SK-N-MC (cell line): ENCODE measurements around the gene IGFBP3.

Experiments
- DNase-seq: peaks from one replicate; pipeline ENCODE4 v3.0.0-alpha.2; 2011; ENCODE audit warnings: low read depth, low spot score
- H3K27ac ChIP-seq: fragments of 200-600 bp; sonication (generic); 2 replicates; pipeline ENCODE4 v1.5.1; 2016; ENCODE audit warnings: mixed run types
- H3K36me3 ChIP-seq: fragments of 200-600 bp; sonication (generic); 2 replicates; pipeline ENCODE4 v1.6.1; 2017; ENCODE audit warnings: antibody characterized with exemption, low read length, mixed read lengths; ENCODE audit not compliant: insufficient read depth
- H3K4me3 ChIP-seq: fragments of 200-600 bp; sonication (generic); 2 replicates; pipeline ENCODE4 v1.5.1; 2016
- H3K9ac ChIP-seq: fragments of 200-600 bp; sonication (generic); 2 replicates; pipeline ENCODE4 v1.8.0; 2017; ENCODE audit warnings: mixed run types, mixed read lengths; ENCODE audit not compliant: insufficient read length
- H3K9me3 ChIP-seq: fragments of 200-600 bp; sonication (generic); 2 replicates; pipeline ENCODE4 v1.6.1; 2017; ENCODE audit warnings: low read depth, mild to moderate bottlenecking, antibody characterized with exemption, low read length, moderate library complexity, mixed read lengths
- EZH2 ChIP-seq: fragments of 200-600 bp; sonication (generic); IDR thresholded peaks from one replicate; pipeline ENCODE4 v1.6.1; 2017; ENCODE audit warnings: antibody characterized with exemption
- FOXP2 ChIP-seq: optimal IDR thresholded peaks from 2 replicates; pipeline ENCODE3; 2011; ENCODE audit warnings: mild to moderate bottlenecking, moderate library complexity; ENCODE audit not compliant: insufficient read depth; ENCODE audit errors: extremely low read length, control extremely low read depth
- POLR2AphosphoS5 ChIP-seq: IDR thresholded peaks from 2 replicates; pipeline ENCODE4 v1.6.1; 2012; ENCODE audit warnings: mild to moderate bottlenecking, low read depth, low read length, borderline replicate concordance

The IGFBP3 gene

DNA sequence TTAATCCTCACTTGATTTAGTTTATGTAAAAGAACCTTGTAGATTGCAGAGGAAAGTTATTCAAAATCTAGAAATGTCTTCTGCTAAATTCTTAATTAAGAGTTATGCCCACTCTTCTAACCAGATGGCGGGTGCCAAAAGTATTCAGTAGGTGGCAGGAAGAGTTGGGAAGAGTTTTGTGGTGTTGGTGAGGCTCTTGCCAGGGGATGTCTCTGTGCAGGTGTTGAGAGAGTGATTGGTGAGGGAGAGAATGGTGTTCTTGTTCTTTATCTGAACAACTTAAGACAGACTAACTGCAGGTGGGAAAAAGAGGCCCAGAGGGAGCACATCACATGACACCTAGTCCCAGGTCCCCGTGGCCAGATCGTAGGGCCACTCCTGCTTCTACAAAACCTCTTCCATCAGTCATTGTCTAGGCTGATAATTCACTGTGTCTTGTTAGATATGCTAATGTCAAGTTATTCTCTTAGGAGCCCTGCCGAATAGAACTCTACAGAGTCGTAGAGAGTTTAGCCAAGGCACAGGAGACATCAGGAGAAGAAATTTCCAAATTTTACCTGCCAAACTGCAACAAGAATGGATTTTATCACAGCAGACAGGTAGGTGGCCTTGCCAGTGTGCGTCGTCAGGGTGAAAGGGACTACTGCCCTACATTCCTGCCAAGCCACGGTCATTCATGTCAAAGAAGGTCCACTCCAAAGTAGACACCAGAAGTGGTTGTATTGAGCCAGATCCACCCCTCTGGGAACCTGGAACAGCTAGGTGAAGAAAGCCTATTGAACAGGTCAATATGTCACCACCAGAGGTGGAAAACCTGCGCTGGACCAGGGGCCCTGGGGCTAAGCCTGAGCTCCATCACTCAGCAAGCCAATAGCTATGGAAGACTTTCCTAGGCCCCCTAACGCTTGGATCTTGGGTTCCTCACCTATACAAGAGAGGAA is 29.3 kb downstream of the IGFBP3 start:
- no peak for DNase-seq
- TF ChIP-seq POLR2AphosphoS5 = no peak
- TF ChIP-seq FOXP2 = no peak
- no peak for TF ChIP-seq EZH2
- Histone ChIP-seq H3K4me3 (no peak overlapping the region), H3K9ac (no peak overlapping the region), H3K27ac (no peak overlapping the region), H3K36me3 (no peaks in the 10 kb centered on the region), H3K9me3 (no peaks in the 10 kb centered on the region)

DNA sequence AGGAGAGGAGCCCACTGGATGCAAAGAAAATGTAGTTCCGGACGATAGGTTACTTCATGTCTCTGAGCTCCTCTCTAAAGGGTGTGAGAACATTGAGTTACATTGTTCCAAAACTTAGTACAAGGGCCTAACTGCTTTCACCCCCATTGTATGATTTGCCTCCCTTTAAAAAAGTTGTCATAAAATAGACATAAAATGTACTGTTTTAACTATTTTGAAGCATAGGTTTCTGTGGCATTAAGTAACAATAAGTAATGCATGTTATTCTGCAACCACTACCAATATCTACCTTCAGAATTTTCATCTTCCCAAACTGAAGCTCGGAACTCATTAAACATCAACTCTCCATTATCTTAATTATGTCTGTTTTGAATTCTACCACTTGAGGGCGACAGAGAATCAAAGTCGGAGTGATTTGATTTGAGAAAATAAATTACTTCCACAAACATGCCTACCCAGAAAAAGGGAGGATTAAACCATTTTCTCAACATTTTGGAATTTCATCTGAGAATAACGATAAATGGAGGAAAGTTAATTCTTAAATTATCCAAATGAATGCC is 30.1 kb downstream of the IGFBP3 start:
- no peaks in the 10 kb centered on the region for H3K9me3 ChIP-seq
- H3K9ac ChIP-seq = no peak overlapping the region
- no peak for TF ChIP-seq POLR2AphosphoS5
- TF ChIP-seq EZH2 = no peak
- TF ChIP-seq FOXP2 = no peak
- H3K27ac ChIP-seq = no peak overlapping the region
- DNase-seq = peak; percentile 12
- no peaks in the 10 kb centered on the region for H3K36me3 ChIP-seq
- H3K4me3 ChIP-seq = no peak overlapping the region

DNA sequence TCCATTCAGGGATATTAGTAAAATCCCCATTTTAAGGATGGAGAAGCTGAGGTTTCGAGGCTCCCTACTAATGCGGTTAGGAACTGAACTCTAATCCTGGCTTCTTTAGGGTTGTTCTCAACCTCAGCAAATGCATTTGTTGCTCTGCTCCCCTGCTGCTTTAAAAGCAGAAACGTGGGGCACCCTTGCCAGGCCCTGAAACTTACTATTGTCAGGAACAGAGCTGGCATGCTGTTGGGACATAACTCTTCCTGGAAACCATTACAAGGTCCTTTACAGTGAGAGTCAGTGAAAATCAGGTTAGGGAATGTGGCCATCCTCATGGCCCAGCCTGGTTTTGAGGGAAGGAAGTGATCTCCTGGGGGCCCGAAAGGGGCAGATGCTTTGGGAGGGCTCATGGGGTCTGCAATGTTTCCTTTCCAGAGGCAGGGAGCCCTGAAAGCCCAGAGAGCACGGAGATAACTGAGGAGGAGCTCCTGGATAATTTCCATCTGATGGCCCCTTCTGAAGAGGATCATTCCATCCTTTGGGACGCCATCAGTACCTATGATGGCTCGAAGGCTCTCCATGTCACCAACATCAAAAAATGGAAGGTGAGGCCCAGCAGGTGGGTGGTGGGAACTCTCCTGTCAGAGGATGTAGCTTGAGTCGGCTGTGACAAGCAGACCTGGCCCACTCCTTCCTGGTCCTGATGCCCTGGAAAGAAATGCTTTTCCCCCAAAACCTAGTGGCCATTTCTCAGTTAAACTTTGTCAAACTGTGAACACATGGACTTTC is 30.8 kb downstream of the IGFBP3 start:
- TF ChIP-seq POLR2AphosphoS5 (no peak), FOXP2 (no peak), EZH2 (no peak)
- no peaks in the 10 kb centered on the region for H3K36me3 ChIP-seq
- H3K9ac ChIP-seq = no peak overlapping the region
- no peak overlapping the region for H3K27ac ChIP-seq
- H3K9me3 ChIP-seq = no peaks in the 10 kb centered on the region
- no peak for DNase-seq
- no peak overlapping the region for H3K4me3 ChIP-seq

DNA sequence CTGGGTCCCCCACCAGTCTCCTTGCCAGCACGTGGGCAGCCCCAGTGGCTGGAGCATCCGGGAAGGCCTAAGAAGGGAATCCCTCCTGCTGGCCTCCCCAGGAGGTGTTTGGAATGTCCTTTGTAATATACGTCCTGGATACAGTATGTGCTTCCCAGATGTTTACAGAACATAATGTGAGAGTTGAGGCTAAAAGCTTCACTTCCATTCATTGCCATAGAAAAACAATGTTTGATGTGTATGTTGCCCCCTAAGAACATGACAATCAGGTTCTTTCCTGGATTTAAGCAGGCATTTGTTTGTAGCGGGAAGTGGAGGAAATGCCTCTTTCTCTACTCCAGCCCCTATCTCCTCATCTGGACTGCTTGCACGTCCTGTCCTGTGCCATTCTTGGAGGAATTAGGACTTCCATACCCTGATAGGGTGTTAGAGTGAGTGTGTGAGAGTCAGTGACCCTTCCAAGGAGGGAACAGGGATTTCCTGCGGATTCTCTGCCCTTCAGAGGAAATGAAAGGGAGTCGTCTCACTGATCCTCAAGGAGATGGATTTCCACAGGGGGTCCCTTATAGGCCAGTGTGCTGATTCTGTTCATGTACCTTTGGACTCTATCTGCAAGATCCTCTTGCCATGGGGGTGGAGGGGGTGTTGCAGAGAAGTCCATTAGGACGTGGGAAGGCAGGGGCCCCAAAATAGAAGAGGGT is 31.6 kb downstream of the IGFBP3 start:
- Histone ChIP-seq H3K9ac (no peak overlapping the region), H3K4me3 (no peak overlapping the region), H3K27ac (no peak overlapping the region), H3K36me3 (no peaks in the 10 kb centered on the region), H3K9me3 (no peaks in the 10 kb centered on the region)
- DNase-seq = no peak
- TF ChIP-seq FOXP2 (no peak), EZH2 (no peak), POLR2AphosphoS5 (no peak)

DNA sequence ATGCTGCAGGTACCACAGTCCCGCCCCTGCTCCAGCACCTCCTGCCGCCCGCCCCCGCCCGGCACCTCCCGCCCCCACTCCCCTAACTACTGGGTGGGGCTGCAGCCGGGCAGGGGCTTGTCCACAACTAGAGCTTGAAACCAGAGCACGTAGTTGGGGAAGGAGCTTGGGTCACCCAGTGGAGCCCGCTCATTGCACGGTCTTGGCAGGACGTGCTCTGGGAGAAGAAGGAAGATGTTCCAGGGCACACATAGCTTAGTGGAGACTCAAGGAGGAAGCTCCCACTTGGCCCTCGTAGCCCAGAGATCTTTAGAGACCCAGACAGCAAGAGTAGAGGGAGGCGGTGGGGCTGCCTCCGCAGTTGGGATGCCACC is 32.1 kb downstream of the IGFBP3 start:
- Histone ChIP-seq H3K9me3 (no peaks in the 10 kb centered on the region), H3K9ac (no peak overlapping the region), H3K27ac (no peak overlapping the region), H3K36me3 (no peaks in the 10 kb centered on the region), H3K4me3 (no peak overlapping the region)
- DNase-seq = no peak
- no peak for TF ChIP-seq POLR2AphosphoS5

DNA sequence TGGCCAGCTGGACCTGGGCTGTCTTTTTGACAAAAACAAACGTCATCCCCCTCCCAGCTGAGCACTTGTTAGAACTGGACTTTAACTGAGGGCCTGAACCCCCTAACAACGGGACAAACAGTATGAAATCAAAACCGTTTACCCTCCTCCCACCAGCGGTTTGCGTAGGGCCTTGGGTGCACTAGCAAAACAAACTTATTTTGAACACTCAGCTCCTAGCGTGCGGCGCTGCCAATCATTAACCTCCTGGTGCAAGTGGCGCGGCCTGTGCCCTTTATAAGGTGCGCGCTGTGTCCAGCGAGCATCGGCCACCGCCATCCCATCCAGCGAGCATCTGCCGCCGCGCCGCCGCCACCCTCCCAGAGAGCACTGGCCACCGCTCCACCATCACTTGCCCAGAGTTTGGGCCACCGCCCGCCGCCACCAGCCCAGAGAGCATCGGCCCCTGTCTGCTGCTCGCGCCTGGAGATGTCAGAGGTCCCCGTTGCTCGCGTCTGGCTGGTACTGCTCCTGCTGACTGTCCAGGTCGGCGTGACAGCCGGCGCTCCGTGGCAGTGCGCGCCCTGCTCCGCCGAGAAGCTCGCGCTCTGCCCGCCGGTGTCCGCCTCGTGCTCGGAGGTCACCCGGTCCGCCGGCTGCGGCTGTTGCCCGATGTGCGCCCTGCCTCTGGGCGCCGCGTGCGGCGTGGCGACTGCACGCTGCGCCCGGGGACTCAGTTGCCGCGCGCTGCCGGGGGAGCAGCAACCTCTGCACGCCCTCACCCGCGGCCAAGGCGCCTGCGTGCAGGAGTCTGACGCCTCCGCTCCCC is 32.7 kb downstream of the IGFBP3 start, which contains the start of gene IGFBP1:
TSS of gene IGFBP1 (plus strand) at position 304 of the 808 bp plus-strand sequence. CDS start at position 469, 165 bp downstream.
- H3K9ac ChIP-seq = no peak within 1 kb of the TSS
- no peaks in the 10 kb centered on the region for H3K36me3 ChIP-seq
- no peak for DNase-seq
- no peak within 1 kb of the TSS for H3K4me3 ChIP-seq
- H3K9me3 ChIP-seq = no peaks in the 10 kb centered on the region
- no peak within 1 kb of the TSS for H3K27ac ChIP-seq
- no peak for TF ChIP-seq EZH2
- TF ChIP-seq FOXP2 = no peak
- TF ChIP-seq POLR2AphosphoS5 = no peak

DNA sequence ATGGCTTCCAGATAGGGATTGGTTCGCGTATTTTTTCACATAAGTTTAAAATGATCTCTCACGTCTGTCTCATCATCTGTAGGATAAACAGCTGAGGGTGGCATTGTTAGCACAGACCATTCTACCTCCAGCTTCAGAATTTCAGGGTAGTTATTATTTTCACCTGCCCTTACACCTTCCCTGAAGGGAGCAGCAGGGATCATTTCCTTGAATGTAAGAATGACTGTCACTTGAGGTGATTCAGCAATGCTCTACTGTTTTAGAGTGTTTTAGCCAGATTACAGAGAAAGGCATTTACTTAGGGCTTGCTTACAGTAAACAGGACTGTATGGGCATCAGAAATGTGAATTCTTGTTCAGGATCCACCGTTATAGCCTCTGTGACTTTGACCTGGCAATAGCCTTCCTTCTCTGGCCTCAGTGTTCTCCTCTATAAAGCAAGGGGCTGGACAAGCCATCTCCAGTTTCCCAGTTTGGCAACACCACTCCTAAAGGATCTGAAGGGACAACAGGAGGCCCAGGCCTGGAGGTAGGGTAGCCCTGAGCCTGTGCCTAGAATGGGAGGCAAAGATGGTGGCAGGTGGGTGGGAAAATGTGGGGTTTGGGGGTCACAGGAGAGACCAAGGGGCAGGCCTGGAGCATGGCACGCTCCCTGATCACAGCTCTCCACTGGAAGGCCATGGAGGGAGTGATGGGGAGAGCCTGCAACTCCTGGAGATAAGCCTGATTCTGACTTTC is 34.0 kb downstream of the IGFBP3 start:
- no peak overlapping the region for H3K27ac ChIP-seq
- no peak for DNase-seq

More for the DNA sequence above, 34.0 kb downstream of the IGFBP3 start:
- Histone ChIP-seq H3K4me3 (no peak overlapping the region), H3K9ac (no peak overlapping the region), H3K9me3 (no peaks in the 10 kb centered on the region), H3K36me3 (no peaks in the 10 kb centered on the region)
- no peak for TF ChIP-seq POLR2AphosphoS5
- no peak for TF ChIP-seq FOXP2
- no peak for TF ChIP-seq EZH2
